ES-I3 (cell line): ENCODE measurements around the gene C22orf23.

Experiments
- H3K36me3 ChIP-seq: 2 replicates; pipeline ENCODE4 v1.6.1; 2013; ENCODE audit warnings: mild to moderate bottlenecking, low read length, control low read depth, moderate library complexity; ENCODE audit not compliant: insufficient read depth
- H3K4me1 ChIP-seq: 2 replicates; pipeline ENCODE4 v1.6.1; 2013; ENCODE audit warnings: mild to moderate bottlenecking, control low read depth, low read length; ENCODE audit not compliant: insufficient read depth
- H3K9ac ChIP-seq: 2 replicates; pipeline ENCODE4 v1.6.1; 2013; ENCODE audit warnings: low read depth, mild to moderate bottlenecking, low read length, moderate library complexity
- H3K9me3 ChIP-seq: 2 replicates; pipeline ENCODE4 v1.6.1; 2013; ENCODE audit warnings: mild to moderate bottlenecking, low read length, moderate library complexity; ENCODE audit not compliant: control insufficient read depth, insufficient read depth

The C22orf23 gene

DNA sequence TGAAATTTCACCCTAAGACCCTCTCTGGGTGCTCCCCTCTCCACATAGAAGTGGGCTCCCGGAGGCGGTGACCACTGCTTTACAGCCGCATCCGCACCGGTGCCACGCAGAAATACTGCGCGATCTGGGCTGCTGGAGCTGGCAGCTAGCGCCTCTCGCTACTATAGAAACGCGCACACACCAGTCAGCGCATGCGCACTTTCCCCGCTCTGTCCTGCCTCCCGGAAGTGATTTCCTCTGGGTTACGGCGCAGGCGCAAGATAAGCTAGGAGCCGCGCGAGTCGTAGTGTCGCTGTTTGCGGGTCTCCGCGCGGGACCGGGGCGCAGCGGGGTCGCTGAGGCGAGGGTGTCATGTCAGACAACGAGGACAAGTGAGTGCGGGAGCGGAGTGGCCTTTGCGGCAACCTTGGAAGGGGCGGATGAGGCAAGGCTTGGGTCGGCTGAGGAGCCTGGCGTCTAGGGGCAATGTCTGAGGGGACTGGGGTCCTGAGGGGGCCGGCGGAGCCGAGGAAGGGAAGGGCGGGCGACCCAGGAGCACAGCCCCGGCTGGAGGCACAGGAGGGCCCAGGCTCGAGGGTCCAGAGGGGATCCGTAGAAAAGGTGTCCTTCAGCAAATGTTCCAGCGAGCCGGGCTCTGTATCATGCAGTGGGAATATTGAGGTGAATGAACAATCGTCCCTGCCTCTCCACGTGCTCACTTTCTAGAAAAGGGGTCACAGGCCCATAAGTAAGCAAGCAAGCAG lies at the start of gene C22orf23, which contains the start of gene POLR2F:
C22orf23 (minus strand) TSS at position 165 of the 743 bp plus-strand sequence. CDS start 452 bp downstream, outside the sequence.
POLR2F (plus strand) TSS at position 263 of the 743 bp plus-strand sequence; CDS start at position 352, 89 bp downstream.
- Histone ChIP-seq H3K4me1 (no peaks in the 10 kb centered on the region), H3K9me3 (no peaks in the 10 kb centered on the region), H3K36me3 (peaks cover 9% of the 10 kb centered on the region), H3K9ac (peak within 1 kb of the TSS; percentile 79)

DNA sequence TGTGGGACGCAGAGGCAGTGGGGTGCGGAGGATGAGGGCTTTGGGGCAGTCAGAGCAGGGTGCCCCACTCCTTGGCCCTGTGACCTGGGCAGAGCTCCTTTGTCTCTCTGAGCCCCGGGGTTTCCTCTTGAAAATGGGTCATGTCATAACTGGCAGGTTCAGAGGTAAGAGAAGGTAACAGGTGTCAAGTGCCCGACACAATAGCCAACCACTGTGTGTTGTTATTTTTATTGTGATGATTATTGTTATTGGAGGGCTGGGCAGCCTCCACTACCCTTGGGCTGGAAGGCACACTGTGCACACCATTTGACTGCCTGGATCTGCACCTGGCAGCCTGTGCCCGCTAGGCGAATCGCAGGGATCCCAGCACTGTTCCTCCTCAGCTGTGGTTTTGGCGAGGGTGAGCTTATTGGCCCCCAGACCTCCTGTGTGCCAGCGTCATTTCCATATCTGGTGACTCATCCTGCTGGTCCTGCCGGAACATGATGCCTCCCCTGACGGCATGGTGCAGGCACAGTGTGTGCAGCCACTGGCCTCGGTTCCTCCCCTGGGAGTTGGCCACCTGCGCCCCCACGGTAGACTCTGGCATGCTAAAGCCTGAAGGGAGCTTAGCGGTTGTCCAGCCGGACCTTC lies 46.4 kb upstream of the C22orf23 start:
- Histone ChIP-seq H3K4me1 (peaks cover 41% of the 10 kb centered on the region; the same call in 1 of the 2 replicates), H3K9me3 (no peaks in the 10 kb centered on the region), H3K36me3 (no peaks in the 10 kb centered on the region), H3K9ac (no peak overlapping the region)

- Histone ChIP-seq H3K36me3 (no peaks in the 10 kb centered on the region), H3K9ac (no peak overlapping the region), H3K9me3 (no peaks in the 10 kb centered on the region), H3K4me1 (peaks cover 41% of the 10 kb centered on the region; the same call in 1 of the 2 replicates)
Observed at GRCh38 chr22:37999236-37999635, 45.8 kb upstream of the C22orf23 start.

DNA sequence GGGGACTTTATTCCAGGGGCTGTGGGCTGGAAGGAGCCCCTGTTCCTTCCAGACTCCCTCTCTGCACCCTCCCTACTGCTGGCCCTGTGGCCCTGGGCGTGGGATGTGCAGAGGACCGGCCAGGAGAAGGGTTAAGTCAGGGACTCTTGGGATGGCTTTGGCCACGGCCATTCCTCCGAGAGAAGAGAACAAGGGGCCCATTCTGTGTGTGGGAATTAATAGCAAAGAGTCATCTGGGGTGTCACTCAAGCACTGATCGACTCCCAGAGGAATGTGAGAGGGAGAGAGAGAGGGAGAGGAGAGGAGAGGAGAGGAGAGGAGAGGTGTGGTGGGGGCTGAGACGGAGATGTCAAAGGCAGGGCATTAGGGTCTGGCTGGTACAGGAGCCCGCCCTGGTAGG lies 45.1 kb upstream of the C22orf23 start:
- Histone ChIP-seq H3K9ac (no peak overlapping the region), H3K36me3 (no peaks in the 10 kb centered on the region), H3K9me3 (no peaks in the 10 kb centered on the region), H3K4me1 (peaks cover 41% of the 10 kb centered on the region; the same call in 1 of the 2 replicates)

- Histone ChIP-seq H3K9ac (no peak overlapping the region), H3K36me3 (no peaks in the 10 kb centered on the region), H3K9me3 (no peaks in the 10 kb centered on the region), H3K4me1 (peaks cover 41% of the 10 kb centered on the region; the same call in 1 of the 2 replicates)
Observed at GRCh38 chr22:37996515-37997246, 43.3 kb upstream of the C22orf23 start.

- H3K4me1 ChIP-seq = peaks cover 41% of the 10 kb centered on the region; the same call in 1 of the 2 replicates
Observed at GRCh38 chr22:37996079-37996478, 42.7 kb upstream of the C22orf23 start.

GRCh38 chr22:37995460-37995859 lies 42.1 kb upstream of the C22orf23 start:
- H3K36me3 ChIP-seq = no peaks in the 10 kb centered on the region
- no peaks in the 10 kb centered on the region for H3K9me3 ChIP-seq
- H3K9ac ChIP-seq = no peak overlapping the region
- peaks cover 41% of the 10 kb centered on the region; the same call in 1 of the 2 replicates for H3K4me1 ChIP-seq

More at GRCh38 chr22:37996079-37996478, 42.7 kb upstream of the C22orf23 start:
- no peak overlapping the region for H3K9ac ChIP-seq
- H3K36me3 ChIP-seq = no peaks in the 10 kb centered on the region
- no peaks in the 10 kb centered on the region for H3K9me3 ChIP-seq

DNA sequence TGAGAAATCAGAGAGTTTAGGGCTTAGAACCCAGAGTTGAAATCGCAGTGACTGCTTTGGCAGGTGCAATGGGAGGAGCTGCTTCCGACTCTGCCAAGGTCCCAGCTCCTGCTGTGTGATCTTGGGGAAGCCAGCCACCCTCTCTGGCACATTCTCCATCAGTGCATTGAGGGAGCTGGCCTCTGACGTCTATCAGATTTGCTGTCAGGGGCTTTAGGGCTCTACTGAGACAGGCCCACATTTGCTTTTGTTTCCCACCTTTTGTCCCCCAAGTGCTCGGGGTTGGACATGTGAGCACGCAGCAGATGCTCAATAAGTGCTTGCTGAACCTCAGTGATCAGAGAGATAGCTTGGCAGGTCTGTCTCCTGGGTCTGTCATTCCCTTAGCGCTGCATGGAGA lies 41.6 kb upstream of the C22orf23 start:
- H3K4me1 ChIP-seq = peaks cover 36% of the 10 kb centered on the region; the same call in 1 of the 2 replicates
- H3K9ac ChIP-seq = no peak overlapping the region
- no peaks in the 10 kb centered on the region for H3K9me3 ChIP-seq
- no peaks in the 10 kb centered on the region for H3K36me3 ChIP-seq

DNA sequence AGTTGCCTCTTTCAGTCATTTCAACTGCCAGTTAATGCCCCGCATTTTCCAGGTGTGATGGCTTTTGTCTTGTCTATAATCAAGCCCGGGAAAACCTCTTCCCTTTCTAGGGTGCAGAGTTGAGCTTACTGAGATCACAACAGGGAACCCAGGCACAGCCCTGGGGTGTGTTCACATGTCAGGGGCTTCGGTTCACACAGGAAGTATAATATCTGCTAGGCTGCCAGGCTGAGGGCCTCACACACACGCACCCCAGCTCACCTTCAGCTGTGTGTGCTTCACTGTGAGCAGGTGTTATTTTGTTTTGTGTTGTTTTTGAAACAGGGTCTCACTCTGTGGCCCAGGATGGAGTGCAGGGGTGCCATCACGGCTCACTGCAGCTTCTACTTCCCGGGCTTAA lies 40.6 kb upstream of the C22orf23 start:
- H3K9ac ChIP-seq = no peak overlapping the region
- peaks cover 28% of the 10 kb centered on the region; the same call in 1 of the 2 replicates for H3K4me1 ChIP-seq
- no peaks in the 10 kb centered on the region for H3K36me3 ChIP-seq
- H3K9me3 ChIP-seq = no peaks in the 10 kb centered on the region

GRCh38 chr22:37991731-37992442 lies 38.5 kb upstream of the C22orf23 start:
- Histone ChIP-seq H3K4me1 (peaks cover 16% of the 10 kb centered on the region; the same call in 1 of the 2 replicates), H3K9me3 (no peaks in the 10 kb centered on the region), H3K9ac (no peak overlapping the region), H3K36me3 (no peaks in the 10 kb centered on the region)

GRCh38 chr22:37990862-37991261 lies 37.5 kb upstream of the C22orf23 start:
- no peak overlapping the region for H3K9ac ChIP-seq
- H3K4me1 ChIP-seq = peaks cover 7% of the 10 kb centered on the region; the same call in 1 of the 2 replicates
- no peaks in the 10 kb centered on the region for H3K9me3 ChIP-seq
- no peaks in the 10 kb centered on the region for H3K36me3 ChIP-seq

DNA sequence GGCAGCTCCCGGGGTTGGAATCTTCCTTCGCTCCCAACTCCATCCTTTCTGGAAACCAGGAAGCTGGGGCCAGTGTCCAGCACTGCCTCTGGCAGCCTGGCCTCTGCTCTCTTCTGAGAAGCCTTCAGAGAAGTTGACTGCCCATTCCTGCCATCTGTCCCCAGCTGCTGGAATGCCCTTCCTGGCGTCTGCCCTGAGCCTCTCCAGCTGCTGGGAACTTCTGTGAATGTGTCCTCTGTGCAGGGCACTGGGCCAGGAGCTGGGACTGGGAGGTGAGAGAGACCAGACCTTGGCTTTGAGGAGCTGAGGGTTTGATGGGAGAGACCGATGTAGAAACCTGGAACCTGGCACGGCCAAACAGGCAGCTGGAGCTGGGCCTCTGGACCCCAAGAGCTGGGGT lies 36.9 kb upstream of the C22orf23 start:
- Histone ChIP-seq H3K36me3 (no peaks in the 10 kb centered on the region), H3K4me1 (peaks cover 5% of the 10 kb centered on the region; the same call in 1 of the 2 replicates), H3K9ac (no peak overlapping the region), H3K9me3 (no peaks in the 10 kb centered on the region)

DNA sequence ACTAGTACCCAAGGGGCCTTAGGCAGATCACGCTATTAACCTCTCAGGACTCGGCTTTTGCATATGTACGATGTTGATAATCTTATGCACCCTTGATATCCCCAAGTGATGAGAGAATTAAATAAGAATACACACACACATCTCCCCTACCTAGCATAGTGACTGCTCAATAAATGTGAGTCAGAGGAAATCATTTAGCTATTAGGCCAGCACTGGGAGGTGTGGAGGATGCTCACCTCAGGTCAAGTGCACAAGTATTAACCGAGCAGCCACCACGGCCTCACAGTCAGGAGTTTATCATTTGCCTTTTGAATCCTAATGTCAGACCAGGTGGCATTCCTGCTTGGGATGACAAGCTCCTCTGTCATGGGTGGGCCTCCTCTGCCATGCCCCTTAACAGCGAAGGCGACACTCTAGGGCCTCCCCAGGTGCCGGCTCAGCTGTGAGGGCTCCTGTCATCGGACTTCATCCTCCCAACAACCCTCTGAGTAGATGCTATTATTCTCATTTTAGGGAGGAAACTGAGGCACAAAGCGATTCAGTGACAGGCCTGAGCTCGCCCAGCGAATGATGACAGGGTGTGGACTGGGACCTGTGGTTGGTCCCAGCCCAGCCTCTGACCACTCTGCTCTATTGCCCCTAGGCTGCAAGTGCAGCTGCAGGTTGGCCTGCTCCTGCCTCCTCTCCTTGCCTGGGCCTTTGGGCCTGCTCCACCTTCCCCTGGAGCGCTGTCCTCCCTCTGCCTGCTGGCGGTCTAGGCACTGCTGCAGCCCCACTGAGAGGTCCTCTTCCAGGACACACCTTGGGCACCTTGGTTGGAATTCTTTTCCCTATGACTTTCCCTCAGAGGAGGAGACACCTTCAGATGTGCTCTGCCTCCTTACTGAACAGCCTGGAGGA lies 36.0 kb upstream of the C22orf23 start:
- no peaks in the 10 kb centered on the region for H3K9me3 ChIP-seq
- H3K9ac ChIP-seq = no peak overlapping the region
- no peaks in the 10 kb centered on the region for H3K36me3 ChIP-seq
- H3K4me1 ChIP-seq = peaks cover 11% of the 10 kb centered on the region; the same call in 1 of the 2 replicates
